Gastroesophageal sphincter (tissue), 4 donors: ENCODE data around the gene MLLT3. TPM values are rescaled to one million over a fixed set of nuclear protein-coding genes. Genes with fewer than 3 reads are reported as not detected.

Experiments
- ATAC-seq: fragments of 150-250 bp; one replicate; pipeline ENCODE4 v1.9.1; 2016; ENCODE audit warnings: mild to moderate bottlenecking, moderate library complexity
- H3K27ac ChIP-seq, 4 donors: fragments of 200-600 bp; sonication (generic) in 3 of 4; 1 replicate in 3 of 4; 2 replicates in 1 of 4; pipeline ENCODE4 v1.5.1; 2016 to 2019
- H3K27me3 ChIP-seq: fragments of 200-600 bp; sonication (generic); one replicate; pipeline ENCODE4 v1.5.1; 2019
- H3K36me3 ChIP-seq, 2 donors: fragments of 200-600 bp; sonication (generic); one replicate each; pipeline ENCODE4 v1.5.1; 2019; ENCODE audit warnings: control low read depth in 1 of 2
- H3K4me1 ChIP-seq, 3 donors: fragments of 200-600 bp; sonication (generic); 1 replicate in 2 of 3; 2 replicates in 1 of 3; pipeline ENCODE4 v1.5.1; 2016 to 2019; ENCODE audit warnings: control low read depth in 2 of 3
- H3K4me3 ChIP-seq, 2 donors: fragments of 200-600 bp; sonication (generic); one replicate each; pipeline ENCODE4 v1.5.1; 2019; ENCODE audit warnings: mild to moderate bottlenecking in 1 of 2, moderate library complexity in 1 of 2
- H3K9me3 ChIP-seq, 3 donors: fragments of 200-600 bp; sonication (generic); one replicate each; pipeline ENCODE4 v1.5.1; 2017 to 2019; ENCODE audit warnings: control low read depth in 2 of 3
- CTCF ChIP-seq, 4 experiments: fragments of 200-600 bp in 2 of 4; fragments of 450-650 bp in 2 of 4; sonication (generic) in 1 of 4; IDR thresholded peaks; one replicate each; pipeline ENCODE4 v1.5.1; 2017 to 2019; ENCODE audit warnings: antibody characterized with exemption in 4 of 4, mild to moderate bottlenecking in 2 of 4, moderate library complexity in 2 of 4
- EP300 ChIP-seq: sonication (generic); formaldehyde crosslinking; IDR thresholded peaks from one replicate; pipeline ENCODE4 v1.6.1; 2017; ENCODE audit warnings: antibody characterized with exemption, mild to moderate bottlenecking
- POLR2A ChIP-seq, 2 donors: fragments of 450-650 bp; IDR thresholded peaks; one replicate each; pipeline ENCODE4 v1.6.1; 2017; ENCODE audit warnings: antibody characterized with exemption in 2 of 2, mild to moderate bottlenecking in 2 of 2, moderate library complexity in 1 of 2
- POLR2AphosphoS5 ChIP-seq: sonication (generic); formaldehyde crosslinking; IDR thresholded peaks from one replicate; pipeline ENCODE4 v1.6.1; 2017; ENCODE audit warnings: antibody characterized with exemption
- WGBS, 2 donors: methylation state at CpG; one replicate each; pipeline ENCODE4 v1.1.5; 2018; ENCODE audit warnings: low coverage in 1 of 2; 5-methylcytosine and 5-hydroxymethylcytosine counted together
- total RNA-seq, 4 donors: library from RNA; depleted of rRNA; stranded (reverse); fragments of >200 nt; gene quantifications; one replicate each; pipeline ENCODE4 v1.1.0, GENCODE V29; 2016

MLLT3 gene
- total RNA-seq, 4 donors from 2014 or later: 21.2 to 37.2 (median 29.6) TPM

- Histone ChIP-seq H3K36me3 (no peaks in the 10 kb centered on the region), H3K27ac (no peak overlapping the region), H3K27me3 (no peaks in the 10 kb centered on the region), H3K4me1 (peaks cover 0 to 13% (median 0%) of the 10 kb centered on the region in 3 donors), H3K4me3 (no peak overlapping the region), H3K9me3 (no peaks in the 10 kb centered on the region)
- no peak for ATAC-seq
- TF ChIP-seq CTCF (IDR thresholded peaks at IDR 0.05): no peak
- WGBS, 2 donors: 88% methylated on average over 1 of the region's 1 CpG
Observed at GRCh38 chr9:20466328-20467008, 155.8 kb downstream of the MLLT3 start.

- H3K4me1 ChIP-seq: peaks cover 0 to 8% (median 0%) of the 10 kb centered on the region in 3 donors
- H3K9me3 ChIP-seq: no peaks in the 10 kb centered on the region
- no peak for ATAC-seq
- H3K27me3 ChIP-seq: no peaks in the 10 kb centered on the region
- TF ChIP-seq POLR2A (IDR thresholded peaks at IDR 0.05) (no peak), CTCF (IDR thresholded peaks at IDR 0.05) (no peak), POLR2AphosphoS5 (no peak), EP300 (no peak)
- no peak overlapping the region for H3K4me3 ChIP-seq
- WGBS, 2 donors: 76 to 100% methylated on average over 4 of the region's 4 CpGs
- H3K36me3 ChIP-seq: no peaks in the 10 kb centered on the region
- no peak overlapping the region for H3K27ac ChIP-seq
Observed at GRCh38 chr9:20464242-20464641, 158.1 kb downstream of the MLLT3 start.

GRCh38 chr9:20463823-20464222 lies 158.5 kb downstream of the MLLT3 start:
- no peak overlapping the region for H3K4me3 ChIP-seq
- ATAC-seq: no peak
- no peaks in the 10 kb centered on the region for H3K36me3 ChIP-seq
- H3K9me3 ChIP-seq: no peaks in the 10 kb centered on the region
- H3K27ac ChIP-seq: no peak overlapping the region
- TF ChIP-seq EP300 (no peak), CTCF (IDR thresholded peaks at IDR 0.05) (no peak), POLR2AphosphoS5 (no peak), POLR2A (IDR thresholded peaks at IDR 0.05) (no peak)
- WGBS, 2 donors: 88 to 94% methylated on average over 1 to 2 of the region's 2 CpGs
- H3K4me1 ChIP-seq: peaks cover 0 to 8% (median 0%) of the 10 kb centered on the region in 3 donors
- no peaks in the 10 kb centered on the region for H3K27me3 ChIP-seq

GRCh38 chr9:20462410-20462809 lies 159.9 kb downstream of the MLLT3 start:
- no peaks in the 10 kb centered on the region for H3K36me3 ChIP-seq
- no peak overlapping the region for H3K27ac ChIP-seq
- TF ChIP-seq EP300 (no peak), POLR2AphosphoS5 (no peak), POLR2A (IDR thresholded peaks at IDR 0.05) (no peak), CTCF (IDR thresholded peaks at IDR 0.05) (no peak)
- peaks cover 0 to 5% (median 0%) of the 10 kb centered on the region in 3 donors for H3K4me1 ChIP-seq
- ATAC-seq: no peak
- WGBS, 2 donors: 93 to 97% methylated on average over 3 of the region's 3 CpGs
- no peaks in the 10 kb centered on the region for H3K27me3 ChIP-seq
- no peak overlapping the region for H3K4me3 ChIP-seq
- no peaks in the 10 kb centered on the region for H3K9me3 ChIP-seq

GRCh38 chr9:20447291-20447690 lies 175.0 kb downstream of the MLLT3 start:
- H3K36me3 ChIP-seq: no peaks in the 10 kb centered on the region
- no peaks in the 10 kb centered on the region for H3K9me3 ChIP-seq
- TF ChIP-seq EP300 (no peak), POLR2AphosphoS5 (no peak), CTCF (IDR thresholded peaks at IDR 0.05) (no peak), POLR2A (IDR thresholded peaks at IDR 0.05) (no peak)
- H3K4me1 ChIP-seq: peaks cover 0 to 9% (median 0%) of the 10 kb centered on the region in 3 donors
- no peak overlapping the region for H3K4me3 ChIP-seq
- H3K27ac ChIP-seq: no peak overlapping the region
- H3K27me3 ChIP-seq: no peaks in the 10 kb centered on the region
- no peak for ATAC-seq
